ENCODE results near the gene FAM168B. TPM values are rescaled to one million over a fixed set of nuclear protein-coding genes. Genes with fewer than 3 reads are reported as not detected.

FAM168B gene
- total and polyA plus RNA-seq, 10 of the 15 experiments (the other 5 are each of a cell fraction or from before 2014, with no cell fraction given), result 3.5 to 77.3 (median 45.9) TPM

DNA sequence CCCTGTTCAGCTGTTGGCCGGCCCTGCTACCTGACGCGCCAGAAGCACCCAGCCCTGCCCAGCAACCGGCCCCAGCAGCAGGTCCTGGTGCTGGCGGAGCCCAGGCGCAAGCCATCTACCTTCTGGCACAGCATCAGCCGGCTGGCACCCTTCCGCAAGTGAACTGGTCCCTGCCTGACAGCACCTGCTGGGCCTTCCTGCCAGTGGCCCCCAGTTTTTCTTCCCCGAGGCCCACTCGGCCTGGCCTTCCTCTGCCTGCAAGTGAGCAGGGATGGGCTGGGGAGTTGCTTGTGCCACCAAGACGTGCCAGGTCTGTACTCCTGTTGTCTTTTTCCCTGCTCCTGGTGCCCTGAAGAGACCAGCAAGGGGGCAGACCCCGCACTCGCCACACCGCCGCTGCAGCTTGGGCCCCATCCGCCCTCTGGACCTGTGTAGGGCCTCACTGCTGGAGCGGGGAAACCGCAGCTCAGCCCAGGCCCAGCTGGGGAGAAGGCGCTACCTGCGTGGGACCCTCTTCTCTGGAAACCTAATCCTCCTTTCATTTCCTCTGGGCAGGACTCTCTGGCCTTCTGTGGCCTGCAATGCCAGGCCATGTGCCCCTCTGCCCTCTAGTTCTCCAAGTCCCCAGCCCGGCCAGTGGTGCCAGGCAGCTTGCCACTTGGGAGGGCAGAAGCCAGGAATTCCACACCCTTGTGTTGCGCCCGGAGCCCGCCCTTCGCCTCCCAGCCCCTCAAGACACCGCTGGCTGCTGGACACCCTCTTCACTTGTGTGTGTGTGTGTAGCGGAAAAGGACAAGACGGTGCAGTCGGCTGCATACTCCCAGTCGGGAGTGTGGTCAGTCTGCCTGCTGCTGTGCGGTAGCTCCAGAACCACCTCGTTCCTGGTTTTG is 47.0 kb downstream of the FAM168B start:
- H3K4me2 ChIP-seq (ENCODE audit: control insufficient read depth, insufficient read depth), result no peak overlapping the region
- FAIRE-seq (no peak), DNase-seq (ENCODE audit: low read depth, low spot score) (no peak), ATAC-seq (no peak; the same call in 2 of the 3 replicates)
- ChIA-PET CTCF (no interaction called here), RAD21 (ENCODE audit: unreplicated experiment) (no interaction called here), SMC1A (ENCODE audit: uncharacterized antibody, unreplicated experiment) (no interaction called here), POLR2A (interaction anchor here (0.6 kb wide), 1 partner anchor 50 kb away, joined by 3 read pairs; no protein-coding TSS in a partner anchor)
- intact Hi-C loops (cut with micrococcal nuclease; ENCODE audit: unreplicated experiment) (no loop called here), in situ Hi-C loops (cut with MboI) (no loop called here)
- H4K20me1 ChIP-seq (ENCODE audit: control insufficient read depth, insufficient read depth), result no peaks in the 10 kb centered on the region
- no peaks in the 10 kb centered on the region for H3K79me2 ChIP-seq (ENCODE audit: control insufficient read depth, insufficient read depth, low read length)
- H3K27me3 ChIP-seq (replicated peaks in 1 of 2; ENCODE audit: control insufficient read depth in 2 of 2, insufficient read depth in 2 of 2, low read length in 1 of 2), result no peaks in the 10 kb centered on the region
- TF ChIP-seq, protein P1, sequence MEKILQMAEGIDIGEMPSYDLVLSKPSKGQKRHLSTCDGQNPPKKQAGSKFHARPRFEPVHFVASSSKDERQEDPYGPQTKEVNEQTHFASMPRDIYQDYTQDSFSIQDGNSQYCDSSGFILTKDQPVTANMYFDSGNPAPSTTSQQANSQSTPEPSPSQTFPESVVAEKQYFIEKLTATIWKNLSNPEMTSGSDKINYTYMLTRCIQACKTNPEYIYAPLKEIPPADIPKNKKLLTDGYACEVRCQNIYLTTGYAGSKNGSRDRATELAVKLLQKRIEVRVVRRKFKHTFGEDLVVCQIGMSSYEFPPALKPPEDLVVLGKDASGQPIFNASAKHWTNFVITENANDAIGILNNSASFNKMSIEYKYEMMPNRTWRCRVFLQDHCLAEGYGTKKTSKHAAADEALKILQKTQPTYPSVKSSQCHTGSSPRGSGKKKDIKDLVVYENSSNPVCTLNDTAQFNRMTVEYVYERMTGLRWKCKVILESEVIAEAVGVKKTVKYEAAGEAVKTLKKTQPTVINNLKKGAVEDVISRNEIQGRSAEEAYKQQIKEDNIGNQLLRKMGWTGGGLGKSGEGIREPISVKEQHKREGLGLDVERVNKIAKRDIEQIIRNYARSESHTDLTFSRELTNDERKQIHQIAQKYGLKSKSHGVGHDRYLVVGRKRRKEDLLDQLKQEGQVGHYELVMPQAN (conservative IDR thresholded peaks at IDR 0.05), result no peak
- peak; percentile 48; the same call in 1 of the 2 replicates for TF ChIP-seq POLR2A (IDR thresholded peaks at IDR 0.05; ENCODE audit: low read depth, low read length)
- 0 out of 2 replicates have a peak, but pooled peaks have one; percentile 35 for TF ChIP-seq PML (IDR thresholded peaks at IDR 0.05; ENCODE audit: low read length)
- peaks cover 16 to 32% of the 10 kb centered on the region in 2 experiments; a peak in 3 of 4 replicates for H3K36me3 ChIP-seq (ENCODE audit: control insufficient read depth in 2 of 2, insufficient read depth in 2 of 2, low read length in 1 of 2)
- no peak overlapping the region for H3K9ac ChIP-seq (ENCODE audit: control insufficient read depth, insufficient read depth, low read length)
- 95% methylated on average over 31 of the region's 32 CpGs for WGBS (ENCODE audit: insufficient coverage, insufficient replicate concordance, low lambda C conversion rate, missing lambda C conversion rate)
- H3K27ac ChIP-seq (ENCODE audit: control insufficient read depth, insufficient read depth), result no peak overlapping the region
- no peak overlapping the region for H2AFZ ChIP-seq (ENCODE audit: control insufficient read depth, low read depth, low read length)
- no TSS peak for BruUV-seq (replicated peaks)
- no peaks in the 10 kb centered on the region for H3K9me3 ChIP-seq (replicated peaks; ENCODE audit: control insufficient read depth, insufficient read depth, low read length)
- H3K4me3 ChIP-seq, result no peak overlapping the region
- H3K4me1 ChIP-seq (ENCODE audit: control insufficient read depth, insufficient read depth, low read length), result no peaks in the 10 kb centered on the region
